Ishikawa (cell line): ENCODE measurements around the gene CDH20.

Experiments used
- EP300 ChIP-seq: IDR thresholded peaks from 2 replicates; pipeline ENCODE4 v1.6.1; 2012; ENCODE audit warnings: borderline replicate concordance
- MAX ChIP-seq: IDR thresholded peaks from 2 replicates; pipeline ENCODE4 v1.6.1; 2012
- NFIC ChIP-seq: IDR thresholded peaks from 2 replicates; pipeline ENCODE4 v1.6.1; 2012
- RAD21 ChIP-seq: IDR thresholded peaks from 2 replicates; pipeline ENCODE4 v1.6.1; 2012; ENCODE audit warnings: low read depth
- REST ChIP-seq: IDR thresholded peaks from 2 replicates; pipeline ENCODE4 v1.6.1; 2012; ENCODE audit warnings: low read depth, mild to moderate bottlenecking
- TAF1 ChIP-seq: IDR thresholded peaks from 2 replicates; pipeline ENCODE4 v1.6.1; 2012; ENCODE audit warnings: low read depth, mild to moderate bottlenecking
- TCF12 ChIP-seq: IDR thresholded peaks from 2 replicates; pipeline ENCODE4 v1.6.1; 2012; ENCODE audit warnings: low read depth
- TEAD4 ChIP-seq: IDR thresholded peaks from 2 replicates; pipeline ENCODE4 v1.6.1; 2012
- YY1 ChIP-seq: IDR thresholded peaks from 2 replicates; pipeline ENCODE4 v1.6.1; 2012; ENCODE audit warnings: low read depth

GRCh38 chr18:61546590-61546989 lies 213.4 kb downstream of the CDH20 start:
- TF ChIP-seq REST (no peak), TEAD4 (no peak), NFIC (no peak), EP300 (no peak), RAD21 (no peak), TCF12 (no peak), YY1 (no peak), TAF1 (no peak), MAX (no peak)
